ENCODE results near the gene GSC2.

- TF ChIP-seq EZH2 (IDR thresholded peaks at IDR 0.05) (no peak), POLR2AphosphoS5 (IDR thresholded peaks at IDR 0.05; ENCODE audit: borderline replicate concordance, low read depth, low read length) (no peak)
These were observed 22.3 kb upstream of the GSC2 start for GRCh38 chr22:19172213-19173046.
